ENCODE data around the gene CDC14A. TPM values are rescaled to one million over a fixed set of nuclear protein-coding genes. Genes with fewer than 3 reads are reported as not detected.

CDC14A gene
- polyA plus RNA-seq, 1 experiment, result 2.8 TPM

DNA sequence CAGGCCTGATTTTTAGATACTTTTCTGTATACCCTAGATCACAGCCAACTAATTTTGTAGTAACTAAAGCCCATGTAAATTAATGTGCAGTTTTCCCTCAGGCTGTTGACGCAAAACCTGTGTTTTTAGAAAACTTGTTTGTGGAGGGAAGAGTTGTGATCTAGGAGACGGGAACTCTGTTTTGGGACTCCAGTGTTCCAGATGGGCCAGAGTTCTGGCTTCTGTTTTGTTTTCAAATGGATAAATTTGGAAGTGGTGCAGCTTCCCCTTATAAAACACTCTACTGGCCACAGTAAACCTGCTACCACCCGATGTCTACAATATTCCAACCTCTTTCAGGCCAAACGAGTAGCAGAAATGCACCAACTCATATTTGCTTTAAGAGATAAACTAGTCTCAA lies 172.0 kb downstream of the CDC14A start:
- Histone ChIP-seq H3K4me3 (ENCODE audit: low read depth, low read length) (no peak overlapping the region), H3K9me3 (ENCODE audit: control insufficient read depth, insufficient read depth, low read length) (no peaks in the 10 kb centered on the region), H3K27me3 (ENCODE audit: control insufficient read depth, insufficient read depth, low read length) (no peaks in the 10 kb centered on the region), H3K27ac (ENCODE audit: low read depth, low read length) (no peak overlapping the region)
- ChIA-PET POLR2A (no interaction called here), CTCF (no interaction called here)
- DNase-seq (ENCODE audit: low read depth, low spot score), result no peak
- TF ChIP-seq, protein P1, sequence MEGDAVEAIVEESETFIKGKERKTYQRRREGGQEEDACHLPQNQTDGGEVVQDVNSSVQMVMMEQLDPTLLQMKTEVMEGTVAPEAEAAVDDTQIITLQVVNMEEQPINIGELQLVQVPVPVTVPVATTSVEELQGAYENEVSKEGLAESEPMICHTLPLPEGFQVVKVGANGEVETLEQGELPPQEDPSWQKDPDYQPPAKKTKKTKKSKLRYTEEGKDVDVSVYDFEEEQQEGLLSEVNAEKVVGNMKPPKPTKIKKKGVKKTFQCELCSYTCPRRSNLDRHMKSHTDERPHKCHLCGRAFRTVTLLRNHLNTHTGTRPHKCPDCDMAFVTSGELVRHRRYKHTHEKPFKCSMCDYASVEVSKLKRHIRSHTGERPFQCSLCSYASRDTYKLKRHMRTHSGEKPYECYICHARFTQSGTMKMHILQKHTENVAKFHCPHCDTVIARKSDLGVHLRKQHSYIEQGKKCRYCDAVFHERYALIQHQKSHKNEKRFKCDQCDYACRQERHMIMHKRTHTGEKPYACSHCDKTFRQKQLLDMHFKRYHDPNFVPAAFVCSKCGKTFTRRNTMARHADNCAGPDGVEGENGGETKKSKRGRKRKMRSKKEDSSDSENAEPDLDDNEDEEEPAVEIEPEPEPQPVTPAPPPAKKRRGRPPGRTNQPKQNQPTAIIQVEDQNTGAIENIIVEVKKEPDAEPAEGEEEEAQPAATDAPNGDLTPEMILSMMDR (IDR thresholded peaks at IDR 0.05; ENCODE audit: low read depth, low read length), result no peak

DNA sequence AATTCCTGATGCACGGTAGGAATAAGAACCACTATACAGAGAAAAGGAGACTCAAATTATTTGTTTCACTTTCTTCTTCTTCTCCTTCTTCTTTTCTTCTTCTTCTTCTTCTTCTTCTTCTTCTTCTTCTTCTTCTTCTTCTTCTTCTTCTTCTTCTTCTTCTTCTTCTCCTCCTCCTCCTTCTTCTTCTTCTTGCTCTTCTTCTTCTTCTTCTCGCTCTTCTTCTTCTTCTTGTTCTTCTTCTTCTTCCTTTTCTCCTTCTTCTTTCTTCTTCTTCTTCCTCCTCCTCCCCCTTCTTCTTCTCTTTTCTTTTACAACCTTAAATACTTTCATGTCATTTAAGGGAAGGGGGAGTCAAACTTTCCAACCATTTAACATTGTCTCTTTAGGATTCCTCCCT lies 174.6 kb downstream of the CDC14A start:
- DNase-seq (ENCODE audit: low read depth, low spot score), result no peak
- ChIA-PET CTCF (interaction anchor here (7.8 kb wide), 1 partner anchor 341 kb away, joined by 31 read pairs; no protein-coding TSS in a partner anchor), POLR2A (no interaction called here)
- TF ChIP-seq, protein P1 (IDR thresholded peaks at IDR 0.05; ENCODE audit: low read depth, low read length), result no peak
- no peaks in the 10 kb centered on the region for H3K9me3 ChIP-seq (ENCODE audit: control insufficient read depth, insufficient read depth, low read length)
- H3K27me3 ChIP-seq (ENCODE audit: control insufficient read depth, insufficient read depth, low read length), result no peaks in the 10 kb centered on the region
- no peak overlapping the region for H3K4me3 ChIP-seq (ENCODE audit: low read depth, low read length)
- no peak overlapping the region for H3K27ac ChIP-seq (ENCODE audit: low read depth, low read length)

DNA sequence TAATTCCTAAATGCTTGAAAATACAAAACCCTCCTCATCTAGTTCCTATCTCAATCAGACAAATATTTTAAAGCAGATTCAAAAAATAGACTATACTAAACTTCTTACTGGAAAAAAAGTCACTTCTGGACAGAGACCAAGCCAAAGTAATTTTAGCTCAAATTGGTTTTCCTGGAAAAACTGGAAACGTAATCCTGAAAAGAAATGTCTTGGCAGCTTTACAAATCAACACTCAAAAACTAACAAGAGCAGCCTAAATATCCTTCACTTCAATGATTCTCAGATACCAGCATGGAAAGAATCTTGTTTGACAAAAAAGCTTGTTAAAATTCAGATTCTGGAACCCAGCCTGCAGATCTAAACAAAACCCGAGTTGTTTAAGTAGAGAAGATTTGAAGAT lies 176.6 kb downstream of the CDC14A start:
- CTCF ChIA-PET, result interaction anchor here (0.9 to 7.8 kb wide), 4 partner anchors 65 to 339 kb away, joined by 3 to 31 read pairs (median 4); no protein-coding TSS in a partner anchor
- POLR2A ChIA-PET, result no interaction called here
- H3K4me3 ChIP-seq (ENCODE audit: low read depth, low read length), result no peak overlapping the region

DNA sequence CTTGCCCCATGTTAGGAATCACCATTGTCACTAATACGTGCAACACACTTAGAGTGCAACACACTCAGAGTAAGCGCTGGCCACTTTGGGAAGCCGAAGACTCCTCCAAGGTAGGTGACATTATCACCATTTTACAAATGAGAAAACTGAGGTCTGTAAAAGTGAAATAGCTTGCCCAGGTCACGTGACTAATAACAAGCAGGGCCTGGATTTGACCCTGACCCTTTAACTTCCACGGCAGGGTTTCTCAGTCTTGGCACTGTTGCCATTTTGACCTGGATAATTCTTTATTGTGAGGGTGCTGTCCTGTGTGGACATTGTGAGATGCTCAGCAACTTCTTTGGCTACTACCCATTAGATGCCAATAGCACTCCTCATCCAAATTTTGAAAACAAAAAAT lies 177.8 kb downstream of the CDC14A start:
- DNase-seq (ENCODE audit: low read depth, low spot score), result no peak
- H3K9me3 ChIP-seq (ENCODE audit: control insufficient read depth, insufficient read depth, low read length), result no peaks in the 10 kb centered on the region
- peaks cover 3% of the 10 kb centered on the region for H3K27me3 ChIP-seq (ENCODE audit: control insufficient read depth, insufficient read depth, low read length)
- H3K27ac ChIP-seq (ENCODE audit: low read depth, low read length), result no peak overlapping the region
- POLR2A ChIA-PET, result no interaction called here
- TF ChIP-seq, protein P1 (IDR thresholded peaks at IDR 0.05; ENCODE audit: low read depth, low read length), result no peak
- H3K4me3 ChIP-seq (ENCODE audit: low read depth, low read length), result no peak overlapping the region
- CTCF ChIA-PET, result interaction anchor here (1.2 to 7.8 kb wide), 4 partner anchors 66 to 338 kb away, joined by 3 to 31 read pairs (median 3); no protein-coding TSS in a partner anchor

More for the DNA sequence above, 176.6 kb downstream of the CDC14A start:
- TF ChIP-seq, protein P1 (IDR thresholded peaks at IDR 0.05; ENCODE audit: low read depth, low read length), result no peak
- Histone ChIP-seq H3K27me3 (ENCODE audit: control insufficient read depth, insufficient read depth, low read length) (no peaks in the 10 kb centered on the region), H3K9me3 (ENCODE audit: control insufficient read depth, insufficient read depth, low read length) (no peaks in the 10 kb centered on the region), H3K27ac (ENCODE audit: low read depth, low read length) (no peak overlapping the region)
- DNase-seq (ENCODE audit: low read depth, low spot score), result peak; percentile 16

DNA sequence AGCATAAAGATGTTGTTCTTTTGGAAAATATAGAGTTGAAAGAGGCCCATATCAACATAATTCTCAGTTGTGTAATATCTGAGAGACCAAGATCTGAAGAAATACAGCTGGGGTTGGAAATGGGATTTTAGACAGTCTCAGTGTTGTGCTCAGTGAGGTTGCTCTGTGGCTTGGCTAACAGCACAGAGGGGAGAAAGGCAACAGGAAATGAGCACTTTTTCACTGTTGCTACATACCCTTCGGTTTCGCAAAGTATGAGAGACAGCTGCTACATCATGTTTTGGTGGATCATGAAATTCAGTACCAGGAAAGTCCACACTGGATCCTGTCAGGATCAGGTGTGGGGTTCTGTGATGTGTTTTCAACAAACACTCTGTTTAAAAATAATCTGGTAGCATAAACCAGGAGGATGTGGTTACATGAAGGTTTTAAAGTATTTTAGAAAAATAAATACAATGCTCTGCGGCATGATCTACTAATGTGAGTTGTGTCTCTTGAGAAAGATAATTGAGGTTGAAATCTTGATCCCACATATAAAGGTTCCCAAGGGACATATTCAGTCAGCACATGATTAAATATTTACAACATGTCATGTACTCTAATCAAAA lies 178.7 kb downstream of the CDC14A start:
- Histone ChIP-seq H3K27me3 (ENCODE audit: control insufficient read depth, insufficient read depth, low read length) (peaks cover 4% of the 10 kb centered on the region), H3K4me3 (ENCODE audit: low read depth, low read length) (no peak overlapping the region), H3K27ac (ENCODE audit: low read depth, low read length) (no peak overlapping the region), H3K9me3 (ENCODE audit: control insufficient read depth, insufficient read depth, low read length) (no peaks in the 10 kb centered on the region)
- CTCF ChIA-PET, result interaction anchor here (1.2 to 7.8 kb wide), 4 partner anchors 67 to 337 kb away, joined by 3 to 31 read pairs (median 3); no protein-coding TSS in a partner anchor
- POLR2A ChIA-PET, result no interaction called here
- TF ChIP-seq, protein P1 (IDR thresholded peaks at IDR 0.05; ENCODE audit: low read depth, low read length), result no peak
- DNase-seq (ENCODE audit: low read depth, low spot score), result peak; percentile 37
